Measurements from ENCODE around the gene OTUD7B. TPM values are rescaled to one million over a fixed set of nuclear protein-coding genes. Genes with fewer than 3 reads are reported as not detected.
A peak's percentile ranks its signal among the peaks of the same experiment; 100 is the strongest.

The OTUD7B gene
- total RNA-seq, 3 donors from 2014 or later, result 39.2 to 52.7 (median 49.3) TPM

- Histone ChIP-seq H3K9me3 (no peaks in the 10 kb centered on the region), H3K4me3 (no peak overlapping the region), H3K4me1 (ENCODE audit: low read depth) (peaks cover 26% of the 10 kb centered on the region), H3K36me3 (ENCODE audit: low read depth) (no peaks in the 10 kb centered on the region)
- DNase-seq, result peak in 1 of 3 donors; percentile 54
- TF ChIP-seq CTCF (IDR thresholded peaks at IDR 0.05), result no peak
- intact Hi-C loops (cut with DNase I, micrococcal nuclease), result loop anchor here in 1 of 2 donors (10.0 kb wide), 1 partner anchor 56 kb away; no protein-coding TSS in a partner anchor
- peak; percentile 53 for ATAC-seq
These were observed 31.9 kb downstream of the OTUD7B start for GRCh38 chr1:149978547-149979023.

GRCh38 chr1:149977345-149977744 is 33.2 kb downstream of the OTUD7B start:
- H3K36me3 ChIP-seq (ENCODE audit: low read depth), result no peaks in the 10 kb centered on the region

GRCh38 chr1:149972547-149972946 is 38.0 kb downstream of the OTUD7B start:
- TF ChIP-seq CTCF (IDR thresholded peaks at IDR 0.05), result no peak
- Histone ChIP-seq H3K36me3 (ENCODE audit: low read depth) (peaks cover 5% of the 10 kb centered on the region), H3K4me1 (ENCODE audit: low read depth) (no peaks in the 10 kb centered on the region), H3K4me3 (no peak overlapping the region), H3K9me3 (no peaks in the 10 kb centered on the region)
- no peak for ATAC-seq
- DNase-seq, result no peak
- intact Hi-C loops (cut with DNase I, micrococcal nuclease), result loop anchor here in 1 of 2 donors (10.0 kb wide), 1 partner anchor 62 kb away; no protein-coding TSS in a partner anchor

More at GRCh38 chr1:149977345-149977744, 33.2 kb downstream of the OTUD7B start:
- intact Hi-C loops (cut with DNase I, micrococcal nuclease), result loop anchor here in 1 of 2 donors (10.0 kb wide), 1 partner anchor 57 kb away; no protein-coding TSS in a partner anchor
- Histone ChIP-seq H3K4me1 (ENCODE audit: low read depth) (peaks cover 26% of the 10 kb centered on the region), H3K9me3 (no peaks in the 10 kb centered on the region), H3K4me3 (no peak overlapping the region)
- DNase-seq, result no peak
- no peak for ATAC-seq
- TF ChIP-seq CTCF (IDR thresholded peaks at IDR 0.05), result no peak

- Histone ChIP-seq H3K4me3 (no peak overlapping the region), H3K9me3 (no peaks in the 10 kb centered on the region), H3K36me3 (ENCODE audit: low read depth) (peaks cover 8% of the 10 kb centered on the region), H3K4me1 (ENCODE audit: low read depth) (no peaks in the 10 kb centered on the region)
- TF ChIP-seq CTCF (IDR thresholded peaks at IDR 0.05), result no peak
- intact Hi-C loops (cut with DNase I, micrococcal nuclease), result loop anchor here (10.0 kb wide), 2 partner anchors 197 to 217 kb away; no protein-coding TSS in a partner anchor
- ATAC-seq, result no peak
- DNase-seq, result no peak
These were observed 42.9 kb downstream of the OTUD7B start for GRCh38 chr1:149967646-149968045.

GRCh38 chr1:149967041-149967440 is 43.5 kb downstream of the OTUD7B start:
- no peaks in the 10 kb centered on the region for H3K9me3 ChIP-seq
- no peak overlapping the region for H3K4me3 ChIP-seq
- DNase-seq (no peak), ATAC-seq (no peak)
- H3K4me1 ChIP-seq (ENCODE audit: low read depth), result no peaks in the 10 kb centered on the region
- intact Hi-C loops (cut with DNase I, micrococcal nuclease), result loop anchor here (10.0 kb wide), 2 partner anchors 198 to 218 kb away; no protein-coding TSS in a partner anchor
- peaks cover 8% of the 10 kb centered on the region for H3K36me3 ChIP-seq (ENCODE audit: low read depth)
- no peak for TF ChIP-seq CTCF (IDR thresholded peaks at IDR 0.05)
